IPS-NIHi7 (cell line): ENCODE measurements around the gene ITGA1.
"Not testable (repeated sequence)": the region's sequence is repeated elsewhere in the genome, so short reads cannot be mapped to it uniquely, and the experiment has no call there.

Experiments used
- DNase-seq: peaks from one replicate; pipeline ENCODE4 v3.0.0; 2012; ENCODE audit warnings: mixed read lengths; ENCODE audit errors: extremely low spot score

Gene ITGA1

GRCh38 chr5:52830650-52831049 is 42.9 kb downstream of the ITGA1 start:
- DNase-seq: no peak

- no peak for DNase-seq
Measured at GRCh38 chr5:52831786-52832511, 44.2 kb downstream of the ITGA1 start.

GRCh38 chr5:52834320-52834719 is 46.6 kb downstream of the ITGA1 start:
- no peak for DNase-seq

GRCh38 chr5:52837068-52837467 is 49.4 kb downstream of the ITGA1 start:
- DNase-seq: no peak

- no peak for DNase-seq
Measured at GRCh38 chr5:52837591-52838001, 49.9 kb downstream of the ITGA1 start.

GRCh38 chr5:52838326-52839015 is 50.8 kb downstream of the ITGA1 start:
- DNase-seq: no peak

GRCh38 chr5:52839285-52839684 is 51.6 kb downstream of the ITGA1 start:
- no peak for DNase-seq

- no peak for DNase-seq
Measured at GRCh38 chr5:52840277-52841050, 52.7 kb downstream of the ITGA1 start.

GRCh38 chr5:52841114-52841513 is 53.4 kb downstream of the ITGA1 start:
- no peak for DNase-seq

GRCh38 chr5:52842111-52842510 is 54.4 kb downstream of the ITGA1 start:
- no peak for DNase-seq

GRCh38 chr5:52844885-52845284 is 57.2 kb downstream of the ITGA1 start:
- no peak for DNase-seq

GRCh38 chr5:52846182-52846842 is 58.6 kb downstream of the ITGA1 start:
- no peak for DNase-seq

GRCh38 chr5:52848688-52849087 is 61.0 kb downstream of the ITGA1 start:
- DNase-seq: not testable (repeated sequence)

- DNase-seq: no peak
Measured at GRCh38 chr5:52849544-52849943, 61.8 kb downstream of the ITGA1 start.

GRCh38 chr5:52853650-52854049 is 65.9 kb downstream of the ITGA1 start:
- no peak for DNase-seq

- DNase-seq: no peak
Measured at GRCh38 chr5:52854301-52854700, 66.6 kb downstream of the ITGA1 start.

- no peak for DNase-seq
Measured at GRCh38 chr5:52854949-52855348, 67.2 kb downstream of the ITGA1 start.

GRCh38 chr5:52856564-52856963 is 68.8 kb downstream of the ITGA1 start:
- no peak for DNase-seq

- no peak for DNase-seq
Measured at GRCh38 chr5:52859628-52860027, 71.9 kb downstream of the ITGA1 start.

- DNase-seq: no peak
Measured at GRCh38 chr5:52861368-52861767, 73.7 kb downstream of the ITGA1 start.

GRCh38 chr5:52863715-52864290 is 76.1 kb downstream of the ITGA1 start:
- no peak for DNase-seq

- DNase-seq: no peak
Measured at GRCh38 chr5:52864371-52864770, 76.7 kb downstream of the ITGA1 start.
